CD1c-positive myeloid dendritic cell (primary cell): ENCODE data around the gene POLR1A.
A peak's percentile ranks its signal among the peaks of the same experiment; 100 is the strongest.

Experiments used
- DNase-seq: peaks from one replicate; pipeline ENCODE4 v3.0.0-alpha.2; 2016; ENCODE audit errors: extremely low spot score

Gene POLR1A

GRCh38 chr2:86064006-86064405 is 41.7 kb downstream of the POLR1A start:
- DNase-seq: no peak

- no peak for DNase-seq
These were observed 43.6 kb downstream of the POLR1A start for GRCh38 chr2:86062043-86062442.

GRCh38 chr2:86056590-86057331 is 48.9 kb downstream of the POLR1A start:
- DNase-seq: no peak

- no peak for DNase-seq
These were observed 50.4 kb downstream of the POLR1A start for GRCh38 chr2:86055314-86055713.

GRCh38 chr2:86054535-86055082 is 51.1 kb downstream of the POLR1A start:
- no peak for DNase-seq

- no peak for DNase-seq
These were observed 52.5 kb downstream of the POLR1A start for GRCh38 chr2:86053166-86053565.

GRCh38 chr2:86052676-86053075 is 53.0 kb downstream of the POLR1A start:
- no peak for DNase-seq

- DNase-seq: no peak
These were observed 53.4 kb downstream of the POLR1A start for GRCh38 chr2:86052265-86052664.

GRCh38 chr2:86050301-86050700 is 55.4 kb downstream of the POLR1A start:
- no peak for DNase-seq

- no peak for DNase-seq
These were observed 56.2 kb downstream of the POLR1A start for GRCh38 chr2:86049529-86049928.

GRCh38 chr2:86048888-86049287 is 56.8 kb downstream of the POLR1A start:
- DNase-seq: no peak

GRCh38 chr2:86048383-86048701 is 57.3 kb downstream of the POLR1A start:
- no peak for DNase-seq

- no peak for DNase-seq
These were observed 57.9 kb downstream of the POLR1A start for GRCh38 chr2:86047575-86048382.

- no peak for DNase-seq
These were observed 60.1 kb downstream of the POLR1A start for GRCh38 chr2:86045541-86045940.

- DNase-seq: no peak
These were observed 61.1 kb downstream of the POLR1A start for GRCh38 chr2:86044614-86045013.

GRCh38 chr2:86044045-86044444 is 61.6 kb downstream of the POLR1A start:
- DNase-seq: no peak

- no peak for DNase-seq
These were observed 63.2 kb downstream of the POLR1A start for GRCh38 chr2:86042256-86043168.

GRCh38 chr2:86039963-86040655 is 65.6 kb downstream of the POLR1A start:
- no peak for DNase-seq

- DNase-seq: no peak
These were observed 66.3 kb downstream of the POLR1A start for GRCh38 chr2:86039178-86039962.

GRCh38 chr2:86038291-86039081 is 67.2 kb downstream of the POLR1A start:
- peak; percentile 86 for DNase-seq
